ENCODE measurements around the gene SLC12A4. TPM values are rescaled to one million over a fixed set of nuclear protein-coding genes. Genes with fewer than 3 reads are reported as not detected.
A peak's percentile ranks its signal among the peaks of the same experiment; 100 is the strongest.

SLC12A4 gene
- total and polyA plus RNA-seq, 7 donors, result 18.3 to 89.5 (median 31.9) TPM

DNA sequence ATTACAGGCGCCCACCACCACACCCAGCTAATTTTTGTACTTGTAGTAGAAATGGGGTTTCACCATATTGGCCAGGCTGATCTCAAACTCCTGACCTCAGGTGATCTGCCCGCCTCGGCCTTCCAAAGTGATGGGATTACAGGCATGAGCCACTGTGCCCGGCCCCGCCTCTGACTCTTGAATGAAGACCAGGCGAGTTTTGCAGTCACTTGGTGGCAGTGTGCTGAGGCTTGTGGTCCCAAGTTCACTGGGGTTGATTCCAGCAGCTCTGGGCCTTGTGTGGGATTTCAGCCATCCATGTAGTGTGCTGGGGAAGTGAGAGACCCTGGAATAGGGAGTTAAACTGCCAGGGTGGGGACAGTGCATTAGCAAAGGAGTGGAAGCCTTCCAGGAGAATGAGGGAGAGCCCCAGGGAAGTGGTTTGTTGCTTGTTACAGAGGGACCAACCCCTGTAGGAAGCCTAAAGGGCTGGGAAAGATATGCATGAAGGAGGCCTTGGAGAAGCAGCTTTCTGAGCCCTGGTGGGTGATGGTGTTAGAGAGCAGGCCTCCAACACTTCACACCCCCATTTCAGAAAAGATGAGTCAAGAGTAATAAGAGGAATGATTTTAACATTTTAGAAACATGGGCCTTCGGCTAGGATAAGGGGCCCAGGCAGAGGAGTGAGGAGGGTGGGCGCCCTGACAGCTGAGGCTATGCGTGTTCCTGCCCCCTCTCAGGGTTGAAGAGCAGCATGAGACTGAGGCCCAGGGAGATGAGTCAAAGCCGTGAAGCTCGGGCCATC, 60.8 kb downstream of the SLC12A4 start:
- TF ChIP-seq, protein P1, sequence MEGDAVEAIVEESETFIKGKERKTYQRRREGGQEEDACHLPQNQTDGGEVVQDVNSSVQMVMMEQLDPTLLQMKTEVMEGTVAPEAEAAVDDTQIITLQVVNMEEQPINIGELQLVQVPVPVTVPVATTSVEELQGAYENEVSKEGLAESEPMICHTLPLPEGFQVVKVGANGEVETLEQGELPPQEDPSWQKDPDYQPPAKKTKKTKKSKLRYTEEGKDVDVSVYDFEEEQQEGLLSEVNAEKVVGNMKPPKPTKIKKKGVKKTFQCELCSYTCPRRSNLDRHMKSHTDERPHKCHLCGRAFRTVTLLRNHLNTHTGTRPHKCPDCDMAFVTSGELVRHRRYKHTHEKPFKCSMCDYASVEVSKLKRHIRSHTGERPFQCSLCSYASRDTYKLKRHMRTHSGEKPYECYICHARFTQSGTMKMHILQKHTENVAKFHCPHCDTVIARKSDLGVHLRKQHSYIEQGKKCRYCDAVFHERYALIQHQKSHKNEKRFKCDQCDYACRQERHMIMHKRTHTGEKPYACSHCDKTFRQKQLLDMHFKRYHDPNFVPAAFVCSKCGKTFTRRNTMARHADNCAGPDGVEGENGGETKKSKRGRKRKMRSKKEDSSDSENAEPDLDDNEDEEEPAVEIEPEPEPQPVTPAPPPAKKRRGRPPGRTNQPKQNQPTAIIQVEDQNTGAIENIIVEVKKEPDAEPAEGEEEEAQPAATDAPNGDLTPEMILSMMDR (IDR thresholded peaks at IDR 0.05), result no peak
- DNase-seq (no peak), ATAC-seq (peak in 3 of 4 donors; percentile 40 to 79 (median 74))
- H3K36me3 ChIP-seq (ENCODE audit: insufficient read depth in 1 of 2, low read depth in 1 of 2), result peaks cover 0 to 41% of the 10 kb centered on the region in 2 donors
- 63 to 79% (median 66%) methylated on average over 11 of the region's 11 CpGs for WGBS, 3 donors
- no peaks in the 10 kb centered on the region for H3K9me3 ChIP-seq
- H3K4me3 ChIP-seq, result no peak overlapping the region
- intact Hi-C loops (cut with DNase I), result no loop called here
- no peaks in the 10 kb centered on the region for H3K27me3 ChIP-seq (ENCODE audit: insufficient read depth in 3 of 3, low read length in 2 of 3)
- H3K27ac ChIP-seq, result peak overlapping the region; percentile 30
- peaks cover 5% of the 10 kb centered on the region for H3K4me1 ChIP-seq

DNA sequence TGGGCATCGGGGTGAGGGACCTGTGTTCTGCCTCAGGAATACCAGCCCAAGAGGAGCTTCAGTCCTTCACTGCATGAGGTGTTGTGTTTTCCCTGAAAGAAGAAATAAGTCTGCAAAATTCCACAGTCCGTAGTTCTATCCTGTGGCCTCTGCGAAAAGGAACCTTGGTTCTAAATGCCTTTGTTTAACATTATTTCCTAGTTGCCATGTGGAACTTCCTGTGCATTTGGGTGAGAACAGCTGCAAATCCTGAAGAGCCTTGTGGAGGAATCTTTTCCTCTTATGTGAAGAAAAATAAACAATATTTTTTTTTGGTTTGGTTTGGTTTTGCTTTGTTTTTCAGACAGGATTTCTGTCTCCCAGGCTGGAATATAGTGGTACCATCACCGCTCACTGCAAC, 65.6 kb downstream of the SLC12A4 start:
- ATAC-seq, result no peak
- peak overlapping the region; percentile 18 for H3K27ac ChIP-seq
- H3K36me3 ChIP-seq (ENCODE audit: insufficient read depth in 1 of 2, low read depth in 1 of 2), result peaks cover 0 to 8% of the 10 kb centered on the region in 2 donors
- intact Hi-C loops (cut with DNase I), result no loop called here
- no peaks in the 10 kb centered on the region for H3K27me3 ChIP-seq (ENCODE audit: insufficient read depth in 3 of 3, low read length in 2 of 3)
- H3K4me3 ChIP-seq, result no peak overlapping the region
- TF ChIP-seq, protein P1 (IDR thresholded peaks at IDR 0.05), result no peak
- 64 to 79% (median 76%) methylated on average over 4 of the region's 4 CpGs for WGBS, 3 donors
- no peak for DNase-seq
- H3K9me3 ChIP-seq, result no peaks in the 10 kb centered on the region
- H3K4me1 ChIP-seq, result peaks cover 22% of the 10 kb centered on the region

DNA sequence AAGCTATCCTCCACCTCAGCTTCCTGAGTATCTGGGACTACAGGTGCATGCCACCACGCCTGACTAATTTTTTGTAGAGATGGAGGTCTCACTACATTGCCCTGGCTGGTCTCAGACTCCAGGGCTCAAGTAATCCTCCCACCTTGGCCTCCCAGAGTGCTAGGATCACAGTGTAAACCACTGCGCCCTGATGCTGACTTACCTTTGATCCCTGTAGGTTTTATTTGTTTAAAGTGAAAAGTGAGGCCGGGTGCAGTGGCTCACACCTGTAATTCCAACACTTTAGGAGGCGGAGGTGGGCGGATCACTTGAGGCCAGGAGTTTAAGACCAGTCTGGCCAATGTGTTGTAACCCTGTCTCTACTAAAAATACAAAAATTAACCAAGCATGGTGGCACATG, 66.7 kb downstream of the SLC12A4 start:
- Histone ChIP-seq H3K4me1 (peaks cover 29% of the 10 kb centered on the region), H3K27ac (no peak overlapping the region), H3K27me3 (ENCODE audit: insufficient read depth in 3 of 3, low read length in 2 of 3) (no peaks in the 10 kb centered on the region), H3K36me3 (ENCODE audit: insufficient read depth in 1 of 2, low read depth in 1 of 2) (peaks cover 0 to 8% of the 10 kb centered on the region in 2 donors), H3K9me3 (no peaks in the 10 kb centered on the region), H3K4me3 (no peak overlapping the region)
- DNase-seq (no peak), ATAC-seq (no peak)
- TF ChIP-seq, protein P1 (IDR thresholded peaks at IDR 0.05), result no peak
- intact Hi-C loops (cut with DNase I), result no loop called here
- WGBS, 3 donors, result 95 to 98% (median 97%) methylated on average over 5 of the region's 5 CpGs

DNA sequence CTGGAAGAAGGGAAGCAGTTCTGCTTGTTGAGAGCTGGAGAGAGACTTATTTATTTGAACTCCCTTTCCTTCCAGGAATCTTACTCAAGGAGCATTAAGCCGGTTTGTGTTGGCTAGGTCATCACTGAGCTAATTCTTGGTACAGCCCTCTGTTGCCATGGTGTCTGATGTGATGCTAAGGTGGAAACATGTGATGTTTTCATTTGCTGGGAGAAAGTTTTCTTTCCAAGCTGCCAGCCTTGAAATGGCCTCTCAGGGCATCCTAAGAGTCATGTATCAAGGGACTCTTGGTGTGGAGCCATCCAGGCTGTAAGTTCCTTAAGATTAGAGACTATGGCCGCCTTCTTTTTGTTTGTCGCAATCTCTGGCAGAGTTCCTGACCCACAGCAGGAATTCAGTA, 71.2 kb downstream of the SLC12A4 start:
- peak overlapping the region; percentile 62 for H3K27ac ChIP-seq
- WGBS, 3 donors, result 57 to 63% (median 58%) methylated on average over 3 of the region's 3 CpGs
- DNase-seq, result no peak
- no peaks in the 10 kb centered on the region for H3K36me3 ChIP-seq (ENCODE audit: insufficient read depth in 1 of 2, low read depth in 1 of 2)
- no peak overlapping the region for H3K4me3 ChIP-seq
- peaks cover 64% of the 10 kb centered on the region for H3K4me1 ChIP-seq
- H3K9me3 ChIP-seq, result no peaks in the 10 kb centered on the region
- no peak for ATAC-seq
- TF ChIP-seq, protein P1 (IDR thresholded peaks at IDR 0.05), result no peak
- H3K27me3 ChIP-seq (ENCODE audit: insufficient read depth in 3 of 3, low read length in 2 of 3), result peaks cover 0 to 1% (median 0%) of the 10 kb centered on the region in 3 donors
- intact Hi-C loops (cut with DNase I), result no loop called here
